ENCODE measurements around the gene METTL24.
A peak's percentile ranks its signal among the peaks of the same experiment; 100 is the strongest.

METTL24 gene

GRCh38 chr6:110395221-110395620 lies 37.1 kb upstream of the METTL24 start:
- H3K4me1 ChIP-seq (ENCODE audit: insufficient read depth, low read length, poor library complexity, severe bottlenecking), result peaks cover 32% of the 10 kb centered on the region
- H2AFZ ChIP-seq (ENCODE audit: low read length), result peak overlapping the region; percentile 69
- 0 out of 2 replicates have a peak, but pooled peaks cover under 1% of the 10 kb centered on the region for H3F3A ChIP-seq (ENCODE audit: low read depth)
- no peaks in the 10 kb centered on the region for H3K9me3 ChIP-seq (ENCODE audit: insufficient read depth, low read depth, low read length)
- no peak overlapping the region for H3K9ac ChIP-seq (ENCODE audit: low read depth, low read length, poor library complexity, severe bottlenecking)
- H3K36me3 ChIP-seq (ENCODE audit: insufficient read depth, low read length), result no peaks in the 10 kb centered on the region
- no peaks in the 10 kb centered on the region for H3K27me3 ChIP-seq (ENCODE audit: insufficient read depth, low read length, poor library complexity, severe bottlenecking)
- no peaks in the 10 kb centered on the region for H3K9me2 ChIP-seq (replicated peaks; ENCODE audit: low read depth, low read length)
- no peaks in the 10 kb centered on the region for H4K20me1 ChIP-seq (ENCODE audit: insufficient read depth, low read length, poor library complexity, severe bottlenecking)
- no peak overlapping the region for H3K4me2 ChIP-seq (ENCODE audit: low read depth, low read length, poor library complexity, severe bottlenecking)
- no peaks in the 10 kb centered on the region for H3K79me2 ChIP-seq (ENCODE audit: insufficient read depth, low read length)
- TF ChIP-seq EZH2phosphoT487 (IDR thresholded peaks at IDR 0.05; ENCODE audit: borderline replicate concordance), result no peak
- TF ChIP-seq, protein P1, sequence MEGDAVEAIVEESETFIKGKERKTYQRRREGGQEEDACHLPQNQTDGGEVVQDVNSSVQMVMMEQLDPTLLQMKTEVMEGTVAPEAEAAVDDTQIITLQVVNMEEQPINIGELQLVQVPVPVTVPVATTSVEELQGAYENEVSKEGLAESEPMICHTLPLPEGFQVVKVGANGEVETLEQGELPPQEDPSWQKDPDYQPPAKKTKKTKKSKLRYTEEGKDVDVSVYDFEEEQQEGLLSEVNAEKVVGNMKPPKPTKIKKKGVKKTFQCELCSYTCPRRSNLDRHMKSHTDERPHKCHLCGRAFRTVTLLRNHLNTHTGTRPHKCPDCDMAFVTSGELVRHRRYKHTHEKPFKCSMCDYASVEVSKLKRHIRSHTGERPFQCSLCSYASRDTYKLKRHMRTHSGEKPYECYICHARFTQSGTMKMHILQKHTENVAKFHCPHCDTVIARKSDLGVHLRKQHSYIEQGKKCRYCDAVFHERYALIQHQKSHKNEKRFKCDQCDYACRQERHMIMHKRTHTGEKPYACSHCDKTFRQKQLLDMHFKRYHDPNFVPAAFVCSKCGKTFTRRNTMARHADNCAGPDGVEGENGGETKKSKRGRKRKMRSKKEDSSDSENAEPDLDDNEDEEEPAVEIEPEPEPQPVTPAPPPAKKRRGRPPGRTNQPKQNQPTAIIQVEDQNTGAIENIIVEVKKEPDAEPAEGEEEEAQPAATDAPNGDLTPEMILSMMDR (conservative IDR thresholded peaks at IDR 0.05; ENCODE audit: low read length), result no peak
- H3K4me3 ChIP-seq (ENCODE audit: low read length, poor library complexity, severe bottlenecking), result no peak overlapping the region

- Histone ChIP-seq H2AFZ (ENCODE audit: low read length) (no peak overlapping the region), H3K36me3 (ENCODE audit: insufficient read depth, low read length) (no peaks in the 10 kb centered on the region), H3K27me3 (ENCODE audit: insufficient read depth, low read length, poor library complexity, severe bottlenecking) (no peaks in the 10 kb centered on the region), H3K79me2 (ENCODE audit: insufficient read depth, low read length) (no peaks in the 10 kb centered on the region), H4K20me1 (ENCODE audit: insufficient read depth, low read length, poor library complexity, severe bottlenecking) (no peaks in the 10 kb centered on the region), H3K9me3 (ENCODE audit: insufficient read depth, low read depth, low read length) (no peaks in the 10 kb centered on the region), H3K9me2 (replicated peaks; ENCODE audit: low read depth, low read length) (no peaks in the 10 kb centered on the region), H3K9ac (ENCODE audit: low read depth, low read length, poor library complexity, severe bottlenecking) (no peak overlapping the region), H3F3A (ENCODE audit: low read depth) (peaks cover 4% of the 10 kb centered on the region; the same call in 1 of the 2 replicates), H3K4me1 (ENCODE audit: insufficient read depth, low read length, poor library complexity, severe bottlenecking) (peaks cover 40% of the 10 kb centered on the region), H3K4me2 (ENCODE audit: low read depth, low read length, poor library complexity, severe bottlenecking) (no peak overlapping the region), H3K4me3 (ENCODE audit: low read length, poor library complexity, severe bottlenecking) (no peak overlapping the region)
- TF ChIP-seq EZH2phosphoT487 (IDR thresholded peaks at IDR 0.05; ENCODE audit: borderline replicate concordance), result no peak
- TF ChIP-seq, protein P1 (conservative IDR thresholded peaks at IDR 0.05; ENCODE audit: low read length), result no peak
Measured at GRCh38 chr6:110394409-110394808, 36.3 kb upstream of the METTL24 start.

- Histone ChIP-seq H2AFZ (ENCODE audit: low read length) (no peak overlapping the region), H3K27me3 (ENCODE audit: insufficient read depth, low read length, poor library complexity, severe bottlenecking) (no peaks in the 10 kb centered on the region)
Measured at GRCh38 chr6:110392727-110393126, 34.6 kb upstream of the METTL24 start.

More at GRCh38 chr6:110392727-110393126, 34.6 kb upstream of the METTL24 start:
- Histone ChIP-seq H3K4me3 (ENCODE audit: low read length, poor library complexity, severe bottlenecking) (no peak overlapping the region), H4K20me1 (ENCODE audit: insufficient read depth, low read length, poor library complexity, severe bottlenecking) (no peaks in the 10 kb centered on the region), H3K36me3 (ENCODE audit: insufficient read depth, low read length) (no peaks in the 10 kb centered on the region), H3K4me1 (ENCODE audit: insufficient read depth, low read length, poor library complexity, severe bottlenecking) (peaks cover 49% of the 10 kb centered on the region), H3K4me2 (ENCODE audit: low read depth, low read length, poor library complexity, severe bottlenecking) (no peak overlapping the region), H3F3A (ENCODE audit: low read depth) (peaks cover 11% of the 10 kb centered on the region; the same call in 1 of the 2 replicates), H3K9me2 (replicated peaks; ENCODE audit: low read depth, low read length) (no peaks in the 10 kb centered on the region), H3K9me3 (ENCODE audit: insufficient read depth, low read depth, low read length) (no peaks in the 10 kb centered on the region), H3K9ac (ENCODE audit: low read depth, low read length, poor library complexity, severe bottlenecking) (no peak overlapping the region), H3K79me2 (ENCODE audit: insufficient read depth, low read length) (no peaks in the 10 kb centered on the region)
- TF ChIP-seq EZH2phosphoT487 (IDR thresholded peaks at IDR 0.05; ENCODE audit: borderline replicate concordance), result no peak
- TF ChIP-seq, protein P1 (conservative IDR thresholded peaks at IDR 0.05; ENCODE audit: low read length), result no peak
